SKM-1 treated with dmso at 0.1 percent for 144 hours (cell line): Measurements from ENCODE around the gene CTNND2.
"Not testable (repeated sequence)": the region's sequence is repeated elsewhere in the genome, so short reads cannot be mapped to it uniquely, and the experiment has no call there.

ENCODE experiments used
- DNase-seq: peaks from one replicate; lab custom pipeline; 2025; ENCODE audit not compliant: unreplicated experiment; lab: John Stamatoyannopoulos, UW

Gene CTNND2

GRCh38 chr5:11476866-11477265 lies 427.4 kb downstream of the CTNND2 start:
- DNase-seq = no peak

- DNase-seq = no peak
Observed at GRCh38 chr5:11468334-11469039, 435.8 kb downstream of the CTNND2 start.

GRCh38 chr5:11467588-11467987 lies 436.7 kb downstream of the CTNND2 start:
- no peak for DNase-seq

- DNase-seq = no peak
Observed at GRCh38 chr5:11459716-11460115, 444.5 kb downstream of the CTNND2 start.

GRCh38 chr5:11455505-11455904 lies 448.7 kb downstream of the CTNND2 start:
- no peak for DNase-seq

- no peak for DNase-seq
Observed at GRCh38 chr5:11452852-11453251, 451.4 kb downstream of the CTNND2 start.

GRCh38 chr5:11449966-11450365 lies 454.3 kb downstream of the CTNND2 start:
- DNase-seq = no peak

- no peak for DNase-seq
Observed at GRCh38 chr5:11449217-11449616, 455.0 kb downstream of the CTNND2 start.

- DNase-seq = no peak
Observed at GRCh38 chr5:11443831-11444230, 460.4 kb downstream of the CTNND2 start.

GRCh38 chr5:11432116-11432515 lies 472.1 kb downstream of the CTNND2 start:
- no peak for DNase-seq

GRCh38 chr5:11429254-11429653 lies 475.0 kb downstream of the CTNND2 start:
- no peak for DNase-seq

GRCh38 chr5:11427569-11427968 lies 476.7 kb downstream of the CTNND2 start:
- DNase-seq = no peak

- DNase-seq = no peak
Observed at GRCh38 chr5:11426442-11426841, 477.8 kb downstream of the CTNND2 start.

GRCh38 chr5:11422342-11422741 lies 481.9 kb downstream of the CTNND2 start:
- no peak for DNase-seq

- no peak for DNase-seq
Observed at GRCh38 chr5:11420969-11421368, 483.3 kb downstream of the CTNND2 start.

GRCh38 chr5:11415751-11416150 lies 488.5 kb downstream of the CTNND2 start:
- DNase-seq = no peak

- not testable (repeated sequence) for DNase-seq
Observed at GRCh38 chr5:11414732-11415131, 489.5 kb downstream of the CTNND2 start.

- DNase-seq = no peak
Observed at GRCh38 chr5:11411621-11412020, 492.6 kb downstream of the CTNND2 start.

- DNase-seq = no peak
Observed at GRCh38 chr5:11407556-11408145, 496.6 kb downstream of the CTNND2 start.

- DNase-seq = no peak
Observed at GRCh38 chr5:11400316-11400715, 503.9 kb downstream of the CTNND2 start.

- DNase-seq = no peak
Observed at GRCh38 chr5:11398728-11399127, 505.5 kb downstream of the CTNND2 start.

- DNase-seq = no peak
Observed at GRCh38 chr5:11397549-11397948, 506.7 kb downstream of the CTNND2 start.

GRCh38 chr5:11396917-11397316 lies 507.3 kb downstream of the CTNND2 start:
- DNase-seq = no peak
